HepG2 (cell line): Measurements from ENCODE around the gene CYP27A1. TPM values are rescaled to one million over a fixed set of nuclear protein-coding genes. Genes with fewer than 3 reads are reported as not detected.

Experiments
- ATAC-seq: fragments of 200-7000 bp; cut with Tn5 transposase; 3 replicates; pipeline ENCODE4 v1.9.1; 2020; ENCODE audit warnings: mild to moderate bottlenecking, moderate library complexity
- BruUV-seq: library from RNA; stranded (reverse); fragments of 400-500 nt; replicated peaks from 2 replicates; lab custom pipeline; 2021; lab: Mats Ljungman, UMichigan
- CTCF ChIA-PET: fragments of 300-600 bp; formaldehyde crosslinking; extraction: SDS; loops from one replicate; lab custom pipeline; 2021; ENCODE audit warnings: low total read pairs, inconsistent platforms, low intra/inter-chr PET ratio; lab: Yijun Ruan, JAX
- POLR2A ChIA-PET: fragments of 350-600 bp; sonication (Branson Sonifier 250); formaldehyde crosslinking; loops from one replicate; lab custom pipeline; 2020; ENCODE audit warnings: antibody characterized with exemption, inconsistent platforms; lab: Yijun Ruan, JAX
- DNase-seq: peaks from one replicate; pipeline ENCODE4 v3.0.0-alpha.2; 2015; ENCODE audit warnings: low spot score
- FAIRE-seq: peaks from 3 replicates; lab custom pipeline; 2011; peaks lifted over from hg19 to GRCh38; lab: Jason Lieb, UNC
- H2AFZ ChIP-seq: one replicate; pipeline ENCODE4 v1.6.1; 2011; ENCODE audit warnings: low read length, inconsistent platforms
- H3K27ac ChIP-seq: fragments of 300-600 bp; 3 replicates; pipeline ENCODE4 v1.8.0; 2011; ENCODE audit warnings: mixed run types, mild to moderate bottlenecking, mixed read lengths, low read length, inconsistent platforms; ENCODE audit not compliant: insufficient read depth; ENCODE audit errors: extremely low read length
- H3K27me3 ChIP-seq, 2 experiments: fragments of 200-600 bp in 1 of 2; 2 replicates in 1 of 2; 3 replicates in 1 of 2; pipeline versions ENCODE4 v1.6.0 to v1.8.0; 2011; ENCODE audit warnings: low read length in 2 of 2, mild to moderate bottlenecking in 2 of 2, moderate library complexity in 2 of 2, inconsistent platforms in 1 of 2; ENCODE audit not compliant: insufficient read depth in 2 of 2, control insufficient read depth in 1 of 2
- H3K36me3 ChIP-seq, 2 experiments: fragments of 200-600 bp in 1 of 2; replicated peaks in 1 of 2; 2 replicates in 1 of 2; 3 replicates in 1 of 2; pipeline versions ENCODE4 v1.5.1 to v1.8.0; 2011; ENCODE audit warnings: low read length in 2 of 2, inconsistent platforms in 1 of 2; ENCODE audit not compliant: insufficient read depth in 2 of 2, control insufficient read depth in 1 of 2
- H3K4me1 ChIP-seq: 2 replicates; pipeline ENCODE4 v1.5.1; 2012; ENCODE audit warnings: low read length, inconsistent platforms; ENCODE audit not compliant: insufficient read depth
- H3K4me2 ChIP-seq: 2 replicates; pipeline ENCODE4 v1.6.0; 2011; ENCODE audit warnings: low read depth, low read length, inconsistent platforms
- H3K4me3 ChIP-seq, 3 experiments: fragments of 200-600 bp in 1 of 3; sonication (generic), shearing (Covaris generic) in 1 of 3; replicated peaks in 1 of 3; 2 replicates each; pipeline ENCODE4 v1.5.1; 2011 to 2016; ENCODE audit warnings: low read length in 3 of 3, inconsistent platforms in 2 of 3, low read depth in 2 of 3, mild to moderate bottlenecking in 2 of 3, control low read depth in 1 of 3, mixed read lengths in 1 of 3; ENCODE audit not compliant: insufficient read depth in 1 of 3
- H3K79me2 ChIP-seq: one replicate; pipeline ENCODE4 v1.6.1; 2011; ENCODE audit warnings: low read length, inconsistent platforms; ENCODE audit not compliant: insufficient read depth
- H3K9ac ChIP-seq: 2 replicates; pipeline ENCODE4 v1.6.0; 2011; ENCODE audit warnings: mild to moderate bottlenecking, low read depth, low read length, inconsistent platforms; ENCODE audit not compliant: insufficient read depth
- H3K9me3 ChIP-seq: 2 replicates; pipeline ENCODE4 v1.5.1; 2012; ENCODE audit warnings: mild to moderate bottlenecking, low read length
- H4K20me1 ChIP-seq: 2 replicates; pipeline ENCODE4 v1.6.0; 2011; ENCODE audit warnings: inconsistent platforms, mild to moderate bottlenecking, low read length, moderate library complexity; ENCODE audit not compliant: insufficient read depth
- CBX5 ChIP-seq: sonication (generic); formaldehyde crosslinking; IDR thresholded peaks from 2 replicates; pipeline ENCODE4 v1.4.0; 2020; ENCODE audit warnings: missing genetic modification reagents, borderline replicate concordance
- KDM6A ChIP-seq: IDR thresholded peaks from 2 replicates; pipeline ENCODE4 v1.6.1; 2016; ENCODE audit warnings: low read depth
- RAD51 ChIP-seq: fragments of 450-650 bp; IDR thresholded peaks from 2 replicates; pipeline ENCODE4 v1.6.1; 2016; ENCODE audit warnings: borderline replicate concordance
- SNAI1 ChIP-seq: sonication (generic); formaldehyde crosslinking; IDR thresholded peaks from 2 replicates; pipeline ENCODE4 v1.5.0; 2020; ENCODE audit warnings: mild to moderate bottlenecking, missing genetic modification reagents, borderline replicate concordance
- TOE1 ChIP-seq: sonication (generic); formaldehyde crosslinking; IDR thresholded peaks from 2 replicates; pipeline ENCODE4 v1.4.0; 2020; ENCODE audit warnings: mild to moderate bottlenecking, missing genetic modification reagents
- ZNF121 ChIP-seq: sonication (generic); formaldehyde crosslinking; IDR thresholded peaks from 2 replicates; pipeline ENCODE4 v1.5.0; 2020; ENCODE audit warnings: mild to moderate bottlenecking, missing genetic modification reagents
- WGBS: methylation state at CpG from one replicate; pipeline ENCODE4 v1.1.6; 2017; ENCODE audit warnings: low lambda C conversion rate; 5-methylcytosine and 5-hydroxymethylcytosine counted together
- in situ Hi-C: cut with HindIII; loops from 2 replicates; pipeline ENCODE4 v1.10.0; 2017; ENCODE audit warnings: low pct_unique_long_range_greater_than_20kb; ENCODE audit not compliant: extremely low pct_ligation_motif_present
- intact Hi-C: fragments of 100-400 bp; cut with micrococcal nuclease; formaldehyde crosslinking; loops from one replicate; pipeline ENCODE4 v1.10.0; 2022; ENCODE audit not compliant: unreplicated experiment
- polyA plus RNA-seq, 8 experiments: library from polyadenylated mRNA; depleted of rRNA in 3 of 8; stranded (reverse) in 7 of 8; unstranded in 1 of 8; fragments of >200 nt; fragmentation: Illumina TruSeq in 4 of 8; extraction: Trizol in 4 of 8; gene quantifications; 2 replicates each; pipeline versions ENCODE4 v1.2.1 to v1.2.3, GENCODE V29; 2011 to 2016; ENCODE audit warnings: low read depth in 4 of 8, missing spikeins in 1 of 8, mixed read lengths in 1 of 8; ENCODE audit not compliant: insufficient read depth in 1 of 8
- total RNA-seq, 5 experiments: library from RNA; depleted of rRNA; stranded (reverse); fragments of >200 nt; fragmentation: Illumina TruSeq; extraction: Trizol; gene quantifications; 2 replicates each; pipeline ENCODE4 v1.2.3, GENCODE V29; 2016; ENCODE audit warnings: low read depth in 1 of 5
- TF ChIP-seq, protein P1 (sequence below): IDR thresholded peaks from 2 replicates; pipeline ENCODE4 v1.6.1; 2016; ENCODE audit warnings: missing biosample characterization, missing genetic modification reagents, low read depth
- TF ChIP-seq, protein P2 (sequence below): sonication (generic); formaldehyde crosslinking; IDR thresholded peaks from 2 replicates; pipeline ENCODE4 v1.4.0; 2020; ENCODE audit warnings: mild to moderate bottlenecking, missing genetic modification reagents
- TF ChIP-seq, protein P3 (sequence below): sonication (generic); formaldehyde crosslinking; IDR thresholded peaks from 2 replicates; pipeline ENCODE4 v1.4.0; 2020; ENCODE audit warnings: missing genetic modification reagents

Gene CYP27A1
- total and polyA plus RNA-seq, 2 of the 13 experiments (the other 11 are each of a cell fraction or from before 2014, with no cell fraction given), result 157 to 266 TPM

DNA sequence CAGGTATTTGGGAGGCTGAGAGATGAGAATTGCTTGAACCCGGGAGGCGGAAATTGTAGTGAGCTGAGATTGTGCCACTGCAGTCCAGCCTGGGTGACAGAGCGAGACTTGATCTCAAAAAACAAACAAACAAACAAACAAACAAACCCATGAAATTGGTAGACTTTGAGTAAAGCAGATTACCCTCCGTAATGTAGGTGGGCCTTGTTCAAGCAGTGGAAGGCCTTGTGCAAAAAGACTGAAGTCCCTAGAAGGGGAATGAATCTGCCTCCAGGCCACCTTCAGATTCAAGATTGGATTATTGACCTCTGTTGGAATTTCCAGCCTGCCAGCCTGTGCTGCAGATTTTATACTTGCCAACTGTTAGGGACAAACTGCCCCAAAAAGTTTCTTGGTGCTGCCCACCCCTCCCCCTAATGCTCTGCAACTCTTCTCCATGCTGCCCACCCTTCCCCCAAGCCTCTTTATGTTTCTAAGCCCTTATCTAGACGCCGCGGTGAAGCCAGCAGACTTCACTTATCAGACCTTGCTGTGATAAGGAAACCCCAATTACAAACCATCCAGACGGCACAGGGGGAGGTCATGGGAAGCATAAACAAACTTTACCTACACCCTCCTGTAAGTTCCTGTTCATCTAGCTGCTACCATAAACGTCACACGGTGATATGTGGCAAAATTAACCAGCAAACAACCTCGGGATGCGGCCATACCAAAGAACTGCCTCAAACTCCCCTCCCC lies 17.0 kb downstream of the CYP27A1 start:
- no peaks in the 10 kb centered on the region for H3K9me3 ChIP-seq
- H3K4me2 ChIP-seq, result no peak overlapping the region
- DNase-seq, result no peak
- H3K27ac ChIP-seq, result no peak overlapping the region
- intact Hi-C loops, result no loop called here
- peaks cover 7 to 22% of the 10 kb centered on the region in 2 experiments; a peak in 4 of 5 replicates for H3K36me3 ChIP-seq
- no peak for ATAC-seq
- WGBS, result 94% methylated on average over 12 of the region's 12 CpGs
- TF ChIP-seq, protein P1, sequence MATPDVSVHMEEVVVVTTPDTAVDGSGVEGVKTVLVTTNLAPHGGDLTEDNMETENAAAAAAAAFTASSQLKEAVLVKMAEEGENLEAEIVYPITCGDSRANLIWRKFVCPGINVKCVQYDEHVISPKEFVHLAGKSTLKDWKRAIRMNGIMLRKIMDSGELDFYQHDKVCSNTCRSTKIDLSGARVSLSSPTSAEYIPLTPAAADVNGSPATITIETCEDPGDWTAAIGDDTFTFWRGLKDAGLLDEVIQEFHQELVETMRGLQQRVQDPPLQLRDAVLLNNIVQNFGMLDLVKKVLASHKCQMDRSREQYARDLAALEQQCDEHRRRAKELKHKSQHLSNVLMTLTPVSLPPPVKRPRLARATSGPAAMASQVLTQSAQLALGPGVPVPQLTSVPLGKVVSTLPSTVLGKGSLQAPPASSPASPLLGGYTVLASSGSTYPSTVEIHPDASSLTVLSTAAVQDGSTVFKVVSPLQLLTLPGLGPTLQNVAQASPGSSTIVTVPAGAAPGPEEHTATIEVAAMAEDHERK (CRISPR knock-in tag), result no peak
- TF ChIP-seq ZNF121 (CRISPR knock-in tag), result no peak
- no peak for TF ChIP-seq KDM6A (CRISPR knock-in tag)
- TF ChIP-seq, protein P2, sequence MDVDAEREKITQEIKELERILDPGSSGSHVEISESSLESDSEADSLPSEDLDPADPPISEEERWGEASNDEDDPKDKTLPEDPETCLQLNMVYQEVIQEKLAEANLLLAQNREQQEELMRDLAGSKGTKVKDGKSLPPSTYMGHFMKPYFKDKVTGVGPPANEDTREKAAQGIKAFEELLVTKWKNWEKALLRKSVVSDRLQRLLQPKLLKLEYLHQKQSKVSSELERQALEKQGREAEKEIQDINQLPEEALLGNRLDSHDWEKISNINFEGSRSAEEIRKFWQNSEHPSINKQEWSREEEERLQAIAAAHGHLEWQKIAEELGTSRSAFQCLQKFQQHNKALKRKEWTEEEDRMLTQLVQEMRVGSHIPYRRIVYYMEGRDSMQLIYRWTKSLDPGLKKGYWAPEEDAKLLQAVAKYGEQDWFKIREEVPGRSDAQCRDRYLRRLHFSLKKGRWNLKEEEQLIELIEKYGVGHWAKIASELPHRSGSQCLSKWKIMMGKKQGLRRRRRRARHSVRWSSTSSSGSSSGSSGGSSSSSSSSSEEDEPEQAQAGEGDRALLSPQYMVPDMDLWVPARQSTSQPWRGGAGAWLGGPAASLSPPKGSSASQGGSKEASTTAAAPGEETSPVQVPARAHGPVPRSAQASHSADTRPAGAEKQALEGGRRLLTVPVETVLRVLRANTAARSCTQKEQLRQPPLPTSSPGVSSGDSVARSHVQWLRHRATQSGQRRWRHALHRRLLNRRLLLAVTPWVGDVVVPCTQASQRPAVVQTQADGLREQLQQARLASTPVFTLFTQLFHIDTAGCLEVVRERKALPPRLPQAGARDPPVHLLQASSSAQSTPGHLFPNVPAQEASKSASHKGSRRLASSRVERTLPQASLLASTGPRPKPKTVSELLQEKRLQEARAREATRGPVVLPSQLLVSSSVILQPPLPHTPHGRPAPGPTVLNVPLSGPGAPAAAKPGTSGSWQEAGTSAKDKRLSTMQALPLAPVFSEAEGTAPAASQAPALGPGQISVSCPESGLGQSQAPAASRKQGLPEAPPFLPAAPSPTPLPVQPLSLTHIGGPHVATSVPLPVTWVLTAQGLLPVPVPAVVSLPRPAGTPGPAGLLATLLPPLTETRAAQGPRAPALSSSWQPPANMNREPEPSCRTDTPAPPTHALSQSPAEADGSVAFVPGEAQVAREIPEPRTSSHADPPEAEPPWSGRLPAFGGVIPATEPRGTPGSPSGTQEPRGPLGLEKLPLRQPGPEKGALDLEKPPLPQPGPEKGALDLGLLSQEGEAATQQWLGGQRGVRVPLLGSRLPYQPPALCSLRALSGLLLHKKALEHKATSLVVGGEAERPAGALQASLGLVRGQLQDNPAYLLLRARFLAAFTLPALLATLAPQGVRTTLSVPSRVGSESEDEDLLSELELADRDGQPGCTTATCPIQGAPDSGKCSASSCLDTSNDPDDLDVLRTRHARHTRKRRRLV (CRISPR knock-in tag), result no peak
- no peak for TF ChIP-seq CBX5 (CRISPR knock-in tag)
- TF ChIP-seq, protein P3, sequence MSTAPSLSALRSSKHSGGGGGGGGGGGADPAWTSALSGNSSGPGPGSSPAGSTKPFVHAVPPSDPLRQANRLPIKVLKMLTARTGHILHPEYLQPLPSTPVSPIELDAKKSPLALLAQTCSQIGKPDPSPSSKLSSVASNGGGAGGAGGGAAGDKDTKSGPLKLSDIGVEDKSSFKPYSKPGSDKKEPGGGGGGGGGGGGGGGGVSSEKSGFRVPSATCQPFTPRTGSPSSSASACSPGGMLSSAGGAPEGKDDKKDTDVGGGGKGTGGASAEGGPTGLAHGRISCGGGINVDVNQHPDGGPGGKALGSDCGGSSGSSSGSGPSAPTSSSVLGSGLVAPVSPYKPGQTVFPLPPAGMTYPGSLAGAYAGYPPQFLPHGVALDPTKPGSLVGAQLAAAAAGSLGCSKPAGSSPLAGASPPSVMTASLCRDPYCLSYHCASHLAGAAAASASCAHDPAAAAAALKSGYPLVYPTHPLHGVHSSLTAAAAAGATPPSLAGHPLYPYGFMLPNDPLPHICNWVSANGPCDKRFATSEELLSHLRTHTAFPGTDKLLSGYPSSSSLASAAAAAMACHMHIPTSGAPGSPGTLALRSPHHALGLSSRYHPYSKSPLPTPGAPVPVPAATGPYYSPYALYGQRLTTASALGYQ (CRISPR knock-in tag), result no peak
- no peak for TF ChIP-seq TOE1 (CRISPR knock-in tag)
- TF ChIP-seq RAD51, result no peak
- TF ChIP-seq SNAI1, result no peak
- H4K20me1 ChIP-seq, result 0 out of 2 replicates have a peak, but pooled peaks cover 3% of the 10 kb centered on the region
- FAIRE-seq, result no peak
- ChIA-PET CTCF (no interaction called here), POLR2A (no interaction called here)
- H3K9ac ChIP-seq, result no peak overlapping the region
- no peaks in the 10 kb centered on the region for H3K27me3 ChIP-seq
- BruUV-seq, result no TSS peak
- no peak overlapping the region for H2AFZ ChIP-seq
- H3K4me1 ChIP-seq, result no peaks in the 10 kb centered on the region
- no peak overlapping the region for H3K4me3 ChIP-seq
- in situ Hi-C loops, result no loop called here
- peaks cover 51% of the 10 kb centered on the region for H3K79me2 ChIP-seq
